Measurements from ENCODE around the gene LRP1.
A peak's percentile ranks its signal among the peaks of the same experiment; 100 is the strongest.

The LRP1 gene

DNA sequence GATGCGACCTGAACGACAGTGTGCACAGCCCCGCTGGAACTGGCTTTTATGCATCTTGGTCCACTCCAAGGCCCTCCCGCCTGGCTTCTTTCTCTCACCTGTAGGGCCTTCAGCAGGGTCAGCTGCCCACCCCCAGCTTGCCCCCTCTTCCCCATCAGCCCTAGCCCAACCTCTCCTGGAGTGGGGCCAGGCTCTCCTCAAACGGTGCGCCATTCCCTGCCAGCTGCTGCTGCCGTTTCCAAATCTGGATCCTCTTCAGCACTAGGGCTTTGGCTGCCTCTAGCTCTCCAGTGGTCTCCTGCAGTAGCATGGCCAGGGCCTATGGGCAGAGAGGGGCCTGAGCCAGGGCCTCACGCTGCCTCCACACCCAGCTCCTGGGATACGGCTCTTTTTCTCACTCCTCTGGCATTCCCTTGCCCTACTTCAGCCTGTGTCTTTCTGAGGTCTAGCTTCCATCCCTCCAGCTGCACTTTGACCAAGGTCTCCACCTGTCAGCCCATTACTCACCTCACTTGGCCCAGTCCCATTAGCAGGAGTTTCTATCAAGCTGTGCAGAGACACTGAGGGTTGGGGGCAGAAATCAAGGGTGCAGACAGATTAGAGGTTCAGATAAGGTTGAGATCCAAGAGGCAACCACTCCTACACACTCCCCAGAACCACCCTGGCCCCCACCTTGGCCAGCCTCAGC lies 22.1 kb upstream of the LRP1 start:
- H3K27me3 ChIP-seq (replicated peaks; ENCODE audit: insufficient read depth, low read length), result no peaks in the 10 kb centered on the region
- no peak overlapping the region for H3K4me2 ChIP-seq (ENCODE audit: low read depth, low read length)
- no peak overlapping the region for H2AFZ ChIP-seq (ENCODE audit: low read length)
- H3F3A ChIP-seq (ENCODE audit: insufficient read depth, low read length), result peaks cover 3% of the 10 kb centered on the region; the same call in 1 of the 2 replicates
- H4K20me1 ChIP-seq (ENCODE audit: insufficient read depth, low read length), result no peaks in the 10 kb centered on the region
- TF ChIP-seq, protein P1, sequence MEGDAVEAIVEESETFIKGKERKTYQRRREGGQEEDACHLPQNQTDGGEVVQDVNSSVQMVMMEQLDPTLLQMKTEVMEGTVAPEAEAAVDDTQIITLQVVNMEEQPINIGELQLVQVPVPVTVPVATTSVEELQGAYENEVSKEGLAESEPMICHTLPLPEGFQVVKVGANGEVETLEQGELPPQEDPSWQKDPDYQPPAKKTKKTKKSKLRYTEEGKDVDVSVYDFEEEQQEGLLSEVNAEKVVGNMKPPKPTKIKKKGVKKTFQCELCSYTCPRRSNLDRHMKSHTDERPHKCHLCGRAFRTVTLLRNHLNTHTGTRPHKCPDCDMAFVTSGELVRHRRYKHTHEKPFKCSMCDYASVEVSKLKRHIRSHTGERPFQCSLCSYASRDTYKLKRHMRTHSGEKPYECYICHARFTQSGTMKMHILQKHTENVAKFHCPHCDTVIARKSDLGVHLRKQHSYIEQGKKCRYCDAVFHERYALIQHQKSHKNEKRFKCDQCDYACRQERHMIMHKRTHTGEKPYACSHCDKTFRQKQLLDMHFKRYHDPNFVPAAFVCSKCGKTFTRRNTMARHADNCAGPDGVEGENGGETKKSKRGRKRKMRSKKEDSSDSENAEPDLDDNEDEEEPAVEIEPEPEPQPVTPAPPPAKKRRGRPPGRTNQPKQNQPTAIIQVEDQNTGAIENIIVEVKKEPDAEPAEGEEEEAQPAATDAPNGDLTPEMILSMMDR (IDR thresholded peaks at IDR 0.05; ENCODE audit: low read length), result no peak
- TF ChIP-seq EZH2 (optimal IDR thresholded peaks at IDR 0.05; ENCODE audit: low read depth, low read length) (no peak), EZH2phosphoT487 (IDR thresholded peaks at IDR 0.05; ENCODE audit: low read length) (no peak)
- H3K9me3 ChIP-seq (replicated peaks; ENCODE audit: insufficient read depth, low read length), result no peaks in the 10 kb centered on the region
- peaks cover 12% of the 10 kb centered on the region; the same call in 1 of the 2 replicates for H3K79me2 ChIP-seq (ENCODE audit: low read length)
- H3K36me3 ChIP-seq (replicated peaks; ENCODE audit: insufficient read depth, low read length), result no peaks in the 10 kb centered on the region
- no peaks in the 10 kb centered on the region for H3K9me2 ChIP-seq (replicated peaks; ENCODE audit: insufficient read depth, low read length)
- no peak overlapping the region for H3K9ac ChIP-seq (ENCODE audit: low read length)
- DNase-seq, result no peak
- no peaks in the 10 kb centered on the region; the same call in 1 of the 2 replicates for H3K4me1 ChIP-seq (ENCODE audit: low read length)
- H3K27ac ChIP-seq (ENCODE audit: low read length), result no peak overlapping the region
- no peak overlapping the region for H3K4me3 ChIP-seq (ENCODE audit: low read length)

DNA sequence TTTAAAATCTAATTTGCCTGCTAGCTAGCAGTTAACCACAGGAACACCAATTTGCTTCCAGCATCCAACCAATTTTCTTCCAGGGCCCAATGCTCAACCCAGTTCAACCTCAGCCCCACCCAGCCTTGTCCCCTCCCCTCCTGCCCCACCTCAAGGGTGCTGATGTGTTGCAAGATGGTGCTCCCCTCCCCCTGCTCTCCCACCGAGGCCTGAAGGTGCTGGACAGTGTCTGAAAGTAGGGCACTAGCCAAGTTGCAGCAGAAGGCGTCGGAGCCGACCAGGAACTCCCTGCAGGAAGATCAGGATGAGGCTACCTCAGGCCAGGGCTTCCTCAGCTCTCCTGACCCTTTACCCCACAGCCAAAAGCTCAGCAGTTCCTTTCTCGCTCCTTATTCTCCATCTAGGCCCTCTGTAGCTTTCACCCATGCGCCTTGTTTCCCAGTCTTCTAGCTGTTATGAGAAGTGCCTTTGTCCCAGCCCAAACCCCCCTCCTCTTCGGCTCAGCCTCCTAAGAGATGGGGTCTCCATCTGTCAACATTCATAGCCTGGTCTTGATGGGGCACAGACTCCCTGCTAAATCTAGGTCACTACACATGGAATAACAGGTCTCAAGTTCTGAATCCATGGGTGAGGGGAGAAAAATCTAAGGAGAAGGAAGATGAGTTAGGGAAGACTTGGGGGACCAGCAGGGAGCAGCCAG lies 20.7 kb upstream of the LRP1 start:
- Histone ChIP-seq H3K4me3 (ENCODE audit: low read length) (no peak overlapping the region), H3K9ac (ENCODE audit: low read length) (no peak overlapping the region), H3K36me3 (replicated peaks; ENCODE audit: insufficient read depth, low read length) (no peaks in the 10 kb centered on the region)

DNA sequence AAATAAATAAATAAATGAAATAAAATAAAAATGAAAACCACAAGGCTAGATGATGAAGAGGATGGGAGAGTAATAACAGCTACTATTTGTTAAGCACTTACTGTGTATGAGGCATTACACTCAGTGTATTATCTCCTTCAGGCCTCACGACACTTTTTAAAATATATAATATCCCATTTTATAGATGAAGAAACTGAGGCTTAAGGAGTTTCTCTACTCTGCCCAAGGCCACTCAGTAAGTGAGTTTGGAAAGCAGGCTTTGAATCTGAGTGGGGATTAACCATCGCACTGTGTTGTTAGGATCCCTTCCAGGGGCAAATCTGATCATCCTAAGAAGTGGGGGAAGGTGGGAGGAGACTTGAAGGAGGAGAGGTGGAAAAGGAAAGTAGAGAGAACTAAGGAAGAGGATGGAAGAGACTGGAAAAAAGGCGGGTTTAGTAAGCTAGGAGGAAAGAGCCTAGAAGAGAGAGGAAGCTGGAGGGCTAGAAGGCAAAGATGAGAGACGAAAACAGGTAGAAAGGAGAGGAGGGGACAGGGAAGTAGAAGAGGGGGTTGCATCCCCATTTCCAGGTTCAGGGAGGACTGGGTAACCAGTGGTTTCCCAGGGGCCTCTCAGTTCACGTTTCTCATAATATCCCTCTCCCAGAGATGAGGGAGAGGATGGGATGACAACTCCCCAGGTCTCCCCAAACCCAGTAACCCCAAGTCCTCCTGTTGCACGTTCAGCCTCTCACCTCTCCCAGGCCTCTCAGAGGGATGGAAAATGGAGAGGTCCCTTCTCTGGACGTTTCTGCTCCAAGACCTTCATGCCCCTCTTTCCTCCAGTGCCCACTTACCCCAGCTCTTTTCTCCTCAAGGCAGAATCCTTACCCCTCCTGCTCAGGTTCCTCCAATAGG lies 18.8 kb upstream of the LRP1 start:
- Histone ChIP-seq H3K4me3 (ENCODE audit: low read length) (peak overlapping the region; percentile 72), H3K27me3 (replicated peaks; ENCODE audit: insufficient read depth, low read length) (no peaks in the 10 kb centered on the region), H2AFZ (ENCODE audit: low read length) (no peak overlapping the region), H3K36me3 (replicated peaks; ENCODE audit: insufficient read depth, low read length) (no peaks in the 10 kb centered on the region), H3K9ac (ENCODE audit: low read length) (no peak overlapping the region), H3F3A (ENCODE audit: insufficient read depth, low read length) (peaks cover 14% of the 10 kb centered on the region), H3K27ac (ENCODE audit: low read length) (no peak overlapping the region), H3K9me2 (replicated peaks; ENCODE audit: insufficient read depth, low read length) (no peaks in the 10 kb centered on the region), H4K20me1 (ENCODE audit: insufficient read depth, low read length) (no peaks in the 10 kb centered on the region), H3K9me3 (replicated peaks; ENCODE audit: insufficient read depth, low read length) (no peaks in the 10 kb centered on the region), H3K4me1 (ENCODE audit: low read length) (peaks cover 5% of the 10 kb centered on the region), H3K79me2 (ENCODE audit: low read length) (peaks cover 12% of the 10 kb centered on the region; the same call in 1 of the 2 replicates), H3K4me2 (ENCODE audit: low read depth, low read length) (peak overlapping the region; percentile 98)
- no peak for TF ChIP-seq EZH2phosphoT487 (IDR thresholded peaks at IDR 0.05; ENCODE audit: low read length)
- TF ChIP-seq, protein P1 (IDR thresholded peaks at IDR 0.05; ENCODE audit: low read length), result no peak
- TF ChIP-seq EZH2 (optimal IDR thresholded peaks at IDR 0.05; ENCODE audit: low read depth, low read length), result no peak
- DNase-seq, result no peak

More for the DNA sequence above, 20.7 kb upstream of the LRP1 start:
- Histone ChIP-seq H3K27me3 (replicated peaks; ENCODE audit: insufficient read depth, low read length) (no peaks in the 10 kb centered on the region), H3K27ac (ENCODE audit: low read length) (no peak overlapping the region), H3K4me1 (ENCODE audit: low read length) (peaks cover 2% of the 10 kb centered on the region), H3K9me3 (replicated peaks; ENCODE audit: insufficient read depth, low read length) (no peaks in the 10 kb centered on the region), H3F3A (ENCODE audit: insufficient read depth, low read length) (peaks cover 14% of the 10 kb centered on the region), H3K4me2 (ENCODE audit: low read depth, low read length) (no peak overlapping the region), H3K79me2 (ENCODE audit: low read length) (peaks cover 12% of the 10 kb centered on the region; the same call in 1 of the 2 replicates), H4K20me1 (ENCODE audit: insufficient read depth, low read length) (no peaks in the 10 kb centered on the region), H3K9me2 (replicated peaks; ENCODE audit: insufficient read depth, low read length) (no peaks in the 10 kb centered on the region), H2AFZ (ENCODE audit: low read length) (no peak overlapping the region)
- TF ChIP-seq, protein P1 (IDR thresholded peaks at IDR 0.05; ENCODE audit: low read length), result no peak
- TF ChIP-seq EZH2 (optimal IDR thresholded peaks at IDR 0.05; ENCODE audit: low read depth, low read length) (no peak), EZH2phosphoT487 (IDR thresholded peaks at IDR 0.05; ENCODE audit: low read length) (no peak)
- DNase-seq, result no peak

Measured in MM.1S (cell line).